ENCODE results near the gene HECW1.

Gene HECW1

GRCh38 chr7:43142703-43143102 is 30.3 kb downstream of the HECW1 start:
- DNase-seq (ENCODE audit: low read depth in 2 of 3, low spot score in 2 of 3) = no peak

- DNase-seq (ENCODE audit: low read depth in 2 of 3, low spot score in 2 of 3) = no peak
Observed at GRCh38 chr7:43143918-43144589, 31.6 kb downstream of the HECW1 start.

DNA sequence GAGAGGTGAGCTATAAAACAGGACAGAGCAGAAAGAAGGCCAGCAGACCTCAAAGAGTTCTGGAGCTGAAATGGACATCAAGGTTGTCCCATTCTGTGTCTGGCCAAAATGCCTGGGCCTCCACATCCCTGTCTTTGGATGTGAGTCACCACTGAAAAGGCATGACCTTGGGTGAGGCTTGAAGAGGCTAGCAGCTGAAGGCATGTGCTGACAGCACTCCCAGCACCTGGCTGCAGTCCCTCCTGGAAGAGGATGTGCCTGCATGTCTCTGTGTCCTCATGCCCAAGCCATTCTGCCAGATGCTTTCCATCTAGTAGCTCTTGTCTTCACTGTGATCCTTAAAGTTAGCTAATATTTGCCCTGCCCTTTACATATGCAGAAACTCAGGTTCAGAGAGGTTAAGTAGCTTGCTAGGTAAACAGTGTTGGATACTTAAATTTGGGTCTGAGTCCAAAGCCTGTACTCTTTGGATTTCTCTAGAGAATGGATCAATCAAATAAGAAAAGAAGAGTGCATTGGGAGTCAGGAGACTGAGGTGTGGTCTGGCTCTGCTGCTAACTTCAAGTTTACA is 35.8 kb downstream of the HECW1 start:
- no peak for DNase-seq (ENCODE audit: low read depth in 2 of 3, low spot score in 2 of 3)

- no peak for DNase-seq (ENCODE audit: low read depth in 2 of 3, low spot score in 2 of 3)
Observed at GRCh38 chr7:43151076-43151475, 38.6 kb downstream of the HECW1 start.

GRCh38 chr7:43152696-43153095 is 40.2 kb downstream of the HECW1 start:
- no peak for DNase-seq (ENCODE audit: low read depth in 2 of 3, low spot score in 2 of 3)

GRCh38 chr7:43155636-43156035 is 43.2 kb downstream of the HECW1 start:
- no peak for DNase-seq (ENCODE audit: low read depth in 2 of 3, low spot score in 2 of 3)

DNA sequence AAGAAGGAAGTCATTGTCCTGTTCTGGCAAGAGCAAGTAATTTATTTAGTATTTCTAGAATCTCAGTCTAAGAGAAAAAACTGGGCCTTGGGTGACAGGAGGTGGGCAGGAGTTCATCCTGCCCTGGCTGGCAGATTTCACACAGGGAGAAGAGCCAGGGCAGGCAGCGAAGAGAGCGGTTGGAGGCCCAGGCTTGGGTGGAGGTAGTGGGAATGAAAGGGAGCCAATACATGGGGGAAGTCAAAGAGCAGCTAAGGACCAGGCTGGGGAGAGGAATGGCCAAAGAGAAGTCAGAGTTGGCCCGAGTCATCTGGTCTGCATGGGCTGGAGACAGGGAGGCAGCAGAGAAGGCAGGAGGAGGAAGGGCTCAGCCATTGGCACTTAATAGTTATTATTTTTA is 51.4 kb downstream of the HECW1 start:
- DNase-seq (ENCODE audit: low read depth in 2 of 3, low spot score in 2 of 3) = no peak

- no peak for DNase-seq (ENCODE audit: low read depth in 2 of 3, low spot score in 2 of 3)
Observed at GRCh38 chr7:43164757-43165156, 52.3 kb downstream of the HECW1 start.

- no peak for DNase-seq (ENCODE audit: low read depth in 2 of 3, low spot score in 2 of 3)
Observed at GRCh38 chr7:43166686-43167085, 54.2 kb downstream of the HECW1 start.

- DNase-seq (ENCODE audit: low read depth in 2 of 3, low spot score in 2 of 3) = no peak
Observed at GRCh38 chr7:43169076-43169475, 56.6 kb downstream of the HECW1 start.

DNA sequence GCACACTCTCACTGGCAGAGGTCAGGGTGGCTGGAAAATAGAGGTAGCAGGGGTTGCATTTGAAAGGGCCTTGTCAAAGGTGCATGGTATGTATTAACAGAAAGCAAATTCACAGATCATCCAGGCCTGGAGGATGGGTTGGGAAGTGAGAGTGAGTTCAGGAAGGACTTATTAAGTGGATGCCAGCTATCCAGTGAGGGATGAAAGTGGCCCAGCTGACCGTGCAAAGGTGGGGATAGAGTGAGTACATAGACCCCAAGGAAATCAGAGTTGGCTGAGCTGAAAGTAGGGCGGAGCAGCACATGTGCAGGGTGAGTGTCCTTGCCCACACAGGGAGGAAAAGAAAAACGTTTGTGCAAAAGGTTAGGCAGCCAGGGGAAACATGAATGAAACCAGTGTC is 58.1 kb downstream of the HECW1 start:
- no peak for DNase-seq (ENCODE audit: low read depth in 2 of 3, low spot score in 2 of 3)

GRCh38 chr7:43175570-43176200 is 63.2 kb downstream of the HECW1 start:
- DNase-seq (ENCODE audit: low read depth in 2 of 3, low spot score in 2 of 3) = no peak

DNA sequence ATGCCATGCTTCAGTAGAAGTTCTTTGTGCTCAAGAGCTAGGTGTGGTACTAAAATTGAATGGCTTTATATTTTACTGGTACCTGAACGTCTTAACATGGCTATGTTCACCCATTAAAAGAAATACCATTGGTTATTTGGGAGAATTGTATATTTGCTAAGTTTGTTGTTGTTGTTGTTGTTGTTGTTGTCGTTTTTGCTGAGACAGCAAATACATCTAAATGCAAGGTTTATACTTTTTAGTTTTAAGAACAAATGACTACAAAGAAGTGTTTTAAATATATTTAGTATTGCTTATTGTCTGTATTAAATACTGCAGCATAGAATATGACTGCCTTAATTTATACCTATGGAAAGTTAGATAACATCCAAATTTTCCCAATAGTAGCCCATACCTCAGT is 66.9 kb downstream of the HECW1 start:
- no peak for DNase-seq (ENCODE audit: low read depth in 2 of 3, low spot score in 2 of 3)

DNA sequence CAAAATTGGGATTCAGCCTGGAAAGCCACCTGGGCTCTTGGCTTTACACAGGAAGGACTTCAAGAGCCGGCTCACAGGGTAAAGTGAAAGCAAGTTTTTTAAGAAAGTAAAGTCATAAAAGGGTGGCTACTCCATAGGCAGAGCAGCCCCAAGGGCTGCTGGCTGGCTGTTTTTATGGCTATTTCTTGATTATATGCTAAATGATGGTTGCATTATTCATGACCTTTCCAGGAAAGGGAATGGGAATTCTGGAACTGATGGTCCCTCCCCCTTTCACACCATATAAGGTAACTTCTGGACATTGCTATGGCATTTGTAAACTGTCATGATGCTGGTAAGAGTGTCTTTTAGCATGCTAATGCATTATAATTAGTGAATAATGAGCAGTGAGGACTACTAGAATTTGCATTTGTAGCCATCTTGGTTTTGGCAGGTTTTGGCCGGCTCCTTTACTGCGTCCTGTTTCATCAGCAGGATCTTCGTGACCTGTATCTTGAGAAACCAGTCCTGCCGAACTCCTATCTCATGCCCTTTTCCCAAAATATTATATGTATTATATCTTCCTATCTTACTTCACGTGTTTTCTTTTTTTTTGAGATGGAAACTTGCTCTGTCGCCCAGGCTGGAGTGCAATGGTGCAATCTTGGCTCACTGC is 80.5 kb downstream of the HECW1 start:
- DNase-seq (ENCODE audit: low read depth in 2 of 3, low spot score in 2 of 3) = no peak

DNA sequence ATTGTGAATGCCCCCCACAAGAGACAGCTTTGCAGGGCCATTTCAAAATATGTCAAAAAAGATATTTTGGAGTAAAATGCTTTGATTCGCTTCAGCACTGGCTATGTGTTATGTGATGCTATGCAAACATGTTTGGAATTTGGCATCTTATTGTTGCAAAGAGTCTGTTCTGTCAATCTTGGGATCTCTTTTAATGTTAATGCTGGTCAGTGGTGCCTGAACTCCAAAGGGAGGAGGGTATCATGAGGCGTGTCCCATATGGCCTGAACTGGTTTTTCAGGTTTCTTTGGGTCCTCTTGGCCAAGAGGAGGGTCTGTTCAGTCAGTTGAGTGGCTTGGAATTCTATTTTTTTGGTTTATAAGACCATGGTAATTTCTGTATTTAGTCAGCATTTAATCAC is 81.4 kb downstream of the HECW1 start:
- no peak for DNase-seq (ENCODE audit: low read depth in 2 of 3, low spot score in 2 of 3)

DNA sequence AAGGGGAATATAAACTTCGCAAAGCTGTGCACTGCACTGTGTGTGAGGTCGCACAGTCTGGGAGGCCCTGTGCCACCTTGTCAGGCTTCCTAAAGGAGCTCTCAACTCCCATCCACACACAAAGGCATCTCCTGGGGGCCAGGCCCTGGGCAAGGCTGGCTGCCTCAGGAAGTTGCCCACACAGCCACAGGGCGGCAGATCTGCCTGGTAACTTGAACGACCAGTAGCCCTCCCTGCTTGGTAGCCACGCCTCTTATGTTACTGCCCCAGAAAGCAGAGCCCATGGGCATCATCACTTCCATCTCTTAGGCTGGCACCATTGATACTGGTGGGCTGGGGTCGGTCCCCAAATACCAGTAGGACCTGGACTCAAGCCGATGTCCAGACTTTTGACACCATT is 82.8 kb downstream of the HECW1 start:
- DNase-seq (ENCODE audit: low read depth in 2 of 3, low spot score in 2 of 3) = no peak

GRCh38 chr7:43195768-43196167 is 83.3 kb downstream of the HECW1 start:
- no peak for DNase-seq (ENCODE audit: low read depth in 2 of 3, low spot score in 2 of 3)

DNA sequence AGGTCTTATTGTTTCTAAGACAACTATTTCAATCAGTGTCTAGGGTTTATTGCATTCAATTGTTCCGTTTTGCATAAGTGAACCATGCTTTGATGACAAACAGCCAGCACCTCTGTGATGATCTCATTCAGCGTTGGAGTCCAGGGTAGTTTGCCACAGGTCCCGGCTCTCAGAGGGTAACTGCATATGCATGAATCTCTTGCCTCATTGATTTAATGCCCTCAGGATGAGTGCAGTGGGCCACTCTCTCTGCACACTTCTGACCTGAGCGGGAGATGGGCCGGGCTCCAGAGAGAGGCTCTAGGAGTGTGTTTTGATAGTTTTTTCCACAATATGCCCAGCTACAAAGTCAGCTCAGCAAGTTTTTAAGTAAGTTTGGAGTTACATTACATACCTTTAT is 83.9 kb downstream of the HECW1 start:
- no peak for DNase-seq (ENCODE audit: low read depth in 2 of 3, low spot score in 2 of 3)

DNA sequence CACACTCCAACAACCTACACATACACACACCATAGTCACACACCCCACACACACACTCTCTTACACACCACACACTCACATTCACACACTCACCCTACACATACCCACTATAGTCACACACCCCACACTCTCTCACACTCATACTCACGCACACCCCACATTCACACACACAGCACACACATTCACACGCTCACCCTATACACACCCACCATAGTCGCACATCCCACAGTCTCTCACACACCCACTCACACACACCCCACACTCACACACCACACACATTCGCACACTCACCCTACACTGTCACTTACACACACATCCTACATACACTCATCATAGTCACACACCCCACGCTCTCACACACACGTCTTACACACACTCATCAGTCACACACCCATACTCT is 85.6 kb downstream of the HECW1 start:
- DNase-seq (ENCODE audit: low read depth in 2 of 3, low spot score in 2 of 3) = no peak

- no peak for DNase-seq (ENCODE audit: low read depth in 2 of 3, low spot score in 2 of 3)
Observed at GRCh38 chr7:43198599-43199090, 86.2 kb downstream of the HECW1 start.

DNA sequence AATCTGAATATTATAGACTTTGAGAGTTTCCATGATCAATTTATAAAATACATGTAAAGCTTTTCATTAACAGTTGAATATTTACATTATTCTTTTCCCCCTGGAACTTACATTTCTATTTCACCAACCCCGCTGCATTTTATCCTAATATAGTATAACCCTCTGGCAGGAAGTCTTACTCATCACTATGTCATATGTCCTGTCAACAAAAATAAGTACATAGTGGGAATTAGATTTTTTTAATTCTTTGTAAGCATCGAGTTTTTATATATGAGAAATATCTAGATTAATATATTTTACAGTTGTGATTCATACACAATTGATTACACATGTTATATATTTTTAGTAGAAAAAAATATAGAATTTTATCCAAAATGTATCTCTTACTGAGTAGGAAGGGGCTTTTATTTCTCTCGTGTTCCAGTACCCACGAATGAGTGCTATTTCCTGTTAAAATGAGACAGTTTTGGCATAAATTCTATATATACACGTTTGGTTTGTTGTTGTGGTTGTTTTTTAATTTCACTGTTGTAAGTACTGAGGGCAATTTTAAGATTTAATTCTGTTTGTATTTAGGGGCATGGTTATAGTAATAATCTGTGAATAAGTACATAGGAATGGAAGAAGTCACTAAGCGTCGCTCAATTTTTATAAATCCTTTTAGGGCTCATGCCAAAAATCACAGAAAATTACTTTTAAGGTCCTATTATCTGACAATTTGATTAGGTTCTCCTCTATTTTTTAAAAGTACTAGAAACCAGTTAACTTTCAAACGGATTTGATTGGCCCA is 87.1 kb downstream of the HECW1 start:
- no peak for DNase-seq (ENCODE audit: low read depth in 2 of 3, low spot score in 2 of 3)
